ENCODE results near the gene UQCR11. TPM values are rescaled to one million over a fixed set of nuclear protein-coding genes. Genes with fewer than 3 reads are reported as not detected.

UQCR11 gene
- total and polyA plus RNA-seq, 12 donors, result 47.1 to 336 (median 166) TPM

DNA sequence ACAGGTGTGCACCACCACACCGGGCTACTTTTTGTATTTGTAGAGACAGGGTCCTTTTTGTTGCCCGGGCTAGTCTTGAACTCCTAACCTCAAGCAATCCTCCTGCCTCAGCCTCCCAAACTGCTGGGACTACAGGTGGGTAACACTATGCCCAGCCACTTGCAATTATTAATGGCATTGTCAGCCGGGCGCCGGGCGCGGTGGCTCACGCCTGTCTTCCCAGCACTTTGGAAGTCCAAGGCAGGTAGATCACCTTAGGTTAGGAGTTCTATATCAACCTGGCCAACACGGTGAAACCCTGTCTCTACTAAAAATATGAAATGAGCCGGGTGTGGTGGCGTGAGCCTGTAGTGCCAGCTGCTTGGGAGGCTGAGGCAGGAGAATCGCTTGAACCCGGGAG lies 34.4 kb downstream of the UQCR11 start:
- H3K4me3 ChIP-seq, result no peak overlapping the region

GRCh38 chr19:1569997-1570396 lies 35.3 kb downstream of the UQCR11 start:
- H3K27ac ChIP-seq, result no peak overlapping the region
- H3K9me3 ChIP-seq (replicated peaks in 1 of 3), result no peaks in the 10 kb centered on the region
- no peak for DNase-seq
- H3K36me3 ChIP-seq (replicated peaks in 1 of 2), result no peaks in the 10 kb centered on the region
- H3K27me3 ChIP-seq, result no peaks in the 10 kb centered on the region
- H3K4me3 ChIP-seq, result no peak overlapping the region
- 67 to 80% (median 76%) methylated on average over 4 of the region's 4 CpGs for WGBS, 4 donors
- no peak for TF ChIP-seq POLR2A (IDR thresholded peaks at IDR 0.05)
- no peak for TF ChIP-seq CTCF (IDR thresholded peaks at IDR 0.05)
- H3K4me1 ChIP-seq (replicated peaks in 1 of 2), result peaks cover 7 to 12% of the 10 kb centered on the region in 2 donors
- intact Hi-C loops (cut with DNase I), result no loop called here

More for the DNA sequence above, 34.4 kb downstream of the UQCR11 start:
- WGBS, 4 donors, result 89 to 95% (median 92%) methylated on average over 11 to 13 of the region's 13 CpGs
- Histone ChIP-seq H3K9me3 (replicated peaks in 1 of 3) (no peaks in the 10 kb centered on the region), H3K27ac (no peak overlapping the region), H3K27me3 (no peaks in the 10 kb centered on the region), H3K36me3 (replicated peaks in 1 of 2) (no peaks in the 10 kb centered on the region), H3K4me1 (replicated peaks in 1 of 2) (peaks cover 7 to 9% of the 10 kb centered on the region in 2 donors)
- DNase-seq, result no peak
- TF ChIP-seq POLR2A (IDR thresholded peaks at IDR 0.05) (no peak), CTCF (IDR thresholded peaks at IDR 0.05) (no peak)
- intact Hi-C loops (cut with DNase I), result no loop called here

- TF ChIP-seq CTCF (IDR thresholded peaks at IDR 0.05) (no peak), POLR2A (IDR thresholded peaks at IDR 0.05) (no peak)
- H3K9me3 ChIP-seq (replicated peaks in 1 of 3), result no peaks in the 10 kb centered on the region
- H3K36me3 ChIP-seq (replicated peaks in 1 of 2), result no peaks in the 10 kb centered on the region
- H3K4me1 ChIP-seq (replicated peaks in 1 of 2), result peaks cover 7 to 12% of the 10 kb centered on the region in 2 donors
- intact Hi-C loops (cut with DNase I), result no loop called here
- H3K27me3 ChIP-seq, result no peaks in the 10 kb centered on the region
- peak within 1 kb of the TSS in 3 of 4 donors; percentile 23 to 88 (median 32) for H3K4me3 ChIP-seq
- peak; percentile 63 to 85 (median 75) for DNase-seq
- WGBS, 4 donors, result 8 to 39% (median 21%) methylated on average over 6 to 61 of the region's 63 CpGs
- peak within 1 kb of the TSS in 4 of 5 donors; percentile 82 to 85 (median 84) for H3K27ac ChIP-seq
Measured at GRCh38 chr19:1568320-1569019, 36.8 kb downstream of the UQCR11 start, which contains the start of gene MEX3D. TSS of gene MEX3D (minus strand) at chr19:1568325. CDS start at chr19:1568058, 267 bp downstream.

GRCh38 chr19:1567848-1568227 lies 37.4 kb downstream of the UQCR11 start:
- no peak for DNase-seq
- H3K27ac ChIP-seq, result peak overlapping the region in 1 of 5 donors; percentile 85
- no peaks in the 10 kb centered on the region for H3K36me3 ChIP-seq (replicated peaks in 1 of 2)

More at GRCh38 chr19:1567848-1568227, 37.4 kb downstream of the UQCR11 start:
- H3K9me3 ChIP-seq (replicated peaks in 1 of 3), result no peaks in the 10 kb centered on the region
- no peak for TF ChIP-seq CTCF (IDR thresholded peaks at IDR 0.05)
- TF ChIP-seq POLR2A (IDR thresholded peaks at IDR 0.05), result no peak
- H3K4me3 ChIP-seq, result peak overlapping the region in 1 of 4 donors; percentile 88
- H3K4me1 ChIP-seq (replicated peaks in 1 of 2), result peaks cover 7 to 12% of the 10 kb centered on the region in 2 donors
- intact Hi-C loops (cut with DNase I), result no loop called here
- H3K27me3 ChIP-seq, result no peaks in the 10 kb centered on the region
- 1 to 3% methylated on average over 5 to 55 of the region's 73 CpGs; no CpG with 5 or more reads in 2 of the 4 donors for WGBS, 4 donors
